AG04449 (cell line): ENCODE measurements around the gene SAMD11.

Experiments
- CTCF ChIA-PET: fragments of 350-600 bp; formaldehyde crosslinking; extraction: SDS; loops from one replicate; lab custom pipeline; 2021; ENCODE audit warnings: antibody characterized with exemption; lab: Yijun Ruan, JAX
- POLR2A ChIA-PET: fragments of 400-600, 350-600 bp; formaldehyde crosslinking; extraction: SDS; loops from one replicate; lab custom pipeline; 2020; ENCODE audit warnings: antibody characterized with exemption, inconsistent platforms; lab: Yijun Ruan, JAX
- DNase-seq: peaks from one replicate; pipeline ENCODE4 v3.0.0-alpha.2; 2010; ENCODE audit warnings: low read depth, low spot score
- H3K4me3 ChIP-seq: 2 replicates; pipeline ENCODE4 v1.5.1; 2011; ENCODE audit warnings: low read depth, mild to moderate bottlenecking, control low read depth, low read length
- CTCF ChIP-seq: IDR thresholded peaks from one replicate; pipeline ENCODE4 v1.5.1; 2011; ENCODE audit warnings: mild to moderate bottlenecking, moderate library complexity, low read length, control low read depth, inconsistent platforms; ENCODE audit not compliant: insufficient read depth; ENCODE audit errors: missing control alignments

The SAMD11 gene

GRCh38 chr1:941015-941587 is 17.4 kb downstream of the SAMD11 start:
- no peak for TF ChIP-seq CTCF
- DNase-seq: no peak
- ChIA-PET POLR2A (interaction anchor here (0.8 kb wide), 1 partner anchor 26 kb away, joined by 3 read pairs; no protein-coding TSS in a partner anchor), CTCF (interaction anchor here (1.3 to 7.6 kb wide), 7 partner anchors 11 to 42 kb away, joined by 3 to 67 read pairs (median 7); no protein-coding TSS in a partner anchor)
- H3K4me3 ChIP-seq: peak overlapping the region; percentile 15; the same call in 1 of the 2 replicates

DNA sequence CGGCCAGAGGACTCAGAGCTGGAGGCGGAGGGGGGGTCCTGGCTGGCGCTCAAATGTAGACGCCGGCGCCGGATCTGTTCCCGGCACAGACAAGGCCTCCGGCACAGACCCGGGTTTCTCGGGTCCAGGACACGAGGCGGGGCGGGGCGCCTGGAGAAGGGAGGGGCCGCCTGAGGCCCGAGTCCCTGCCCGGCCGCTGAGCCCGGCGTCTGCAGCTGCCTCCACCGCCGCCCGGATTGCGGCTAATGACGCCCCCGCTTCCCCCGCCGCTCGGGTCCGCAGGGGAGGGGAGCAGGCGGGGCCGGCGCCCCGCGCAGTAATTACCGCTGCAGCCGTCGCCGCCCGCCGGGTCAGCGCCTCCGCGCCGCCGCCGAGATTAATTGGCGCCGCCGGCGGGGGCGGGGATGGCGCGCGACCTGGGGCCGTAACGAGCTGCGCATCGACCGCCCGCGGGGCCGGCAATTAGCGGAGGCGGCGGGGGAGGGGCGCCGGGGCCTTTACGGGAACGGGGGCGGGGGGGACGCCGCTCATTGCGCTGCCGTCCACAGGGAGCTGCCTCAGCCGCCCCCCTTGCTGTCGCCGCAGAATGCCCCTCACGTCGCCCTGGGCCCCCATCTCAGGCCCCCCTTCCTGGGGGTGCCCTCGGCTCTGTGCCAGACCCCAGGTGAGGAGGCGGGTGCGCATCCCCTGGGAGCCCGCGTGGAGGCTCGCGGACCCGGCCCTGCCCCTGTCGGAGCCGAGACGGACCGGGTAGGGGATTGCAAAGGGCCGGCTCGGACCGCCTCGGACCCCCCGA is 18.1 kb downstream of the SAMD11 start:
- peak overlapping the region; percentile 36 for H3K4me3 ChIP-seq
- no peak for TF ChIP-seq CTCF
- POLR2A ChIA-PET: interaction anchor here (1.5 kb wide), 1 partner anchor 25 kb away, joined by 5 read pairs; the partner anchor contains the start of gene PLEKHN1
- no peak for DNase-seq
- CTCF ChIA-PET: interaction anchor here (1.1 to 7.6 kb wide), 6 partner anchors 10 to 42 kb away, joined by 3 to 67 read pairs (median 8); no protein-coding TSS in a partner anchor

DNA sequence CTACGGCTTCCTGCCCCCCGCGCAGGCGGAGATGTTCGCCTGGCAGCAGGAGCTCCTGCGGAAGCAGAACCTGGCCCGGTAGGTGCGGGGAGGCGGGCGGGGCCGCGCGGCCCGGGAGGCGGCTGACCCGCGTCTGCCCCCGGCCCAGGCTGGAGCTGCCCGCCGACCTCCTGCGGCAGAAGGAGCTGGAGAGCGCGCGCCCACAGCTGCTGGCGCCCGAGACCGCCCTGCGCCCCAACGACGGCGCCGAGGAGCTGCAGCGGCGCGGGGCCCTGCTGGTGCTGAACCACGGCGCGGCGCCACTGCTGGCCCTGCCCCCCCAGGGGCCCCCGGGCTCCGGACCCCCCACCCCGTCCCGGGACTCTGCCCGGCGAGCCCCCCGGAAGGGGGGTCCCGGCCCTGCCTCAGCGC is 18.7 kb downstream of the SAMD11 start:
- no peak for DNase-seq
- POLR2A ChIA-PET: interaction anchor here (1.0 to 1.5 kb wide), 2 partner anchors 10 to 25 kb away, joined by 4 to 5 read pairs; partner anchors contain the start of gene PLEKHN1
- CTCF ChIA-PET: interaction anchor here (1.1 to 7.6 kb wide), 5 partner anchors 10 to 41 kb away, joined by 3 to 67 read pairs (median 9); no protein-coding TSS in a partner anchor
- TF ChIP-seq CTCF: no peak
- H3K4me3 ChIP-seq: peak overlapping the region; percentile 36

GRCh38 chr1:942864-943533 is 19.3 kb downstream of the SAMD11 start:
- peak overlapping the region; percentile 8; the same call in 1 of the 2 replicates for H3K4me3 ChIP-seq
- no peak for DNase-seq
- ChIA-PET POLR2A (interaction anchor here (0.5 to 1.5 kb wide), 4 partner anchors 9 to 24 kb away, joined by 3 to 5 read pairs (median 4); partner anchors contain the start of genes NOC2L and PLEKHN1), CTCF (interaction anchor here (0.6 to 7.6 kb wide), 4 partner anchors 13 to 73 kb away, joined by 3 to 67 read pairs (median 4); no protein-coding TSS in a partner anchor)
- no peak for TF ChIP-seq CTCF

- no peak overlapping the region for H3K4me3 ChIP-seq
- ChIA-PET CTCF (interaction anchor here (0.6 to 7.6 kb wide), 3 partner anchors 38 to 74 kb away, joined by 3 to 67 read pairs (median 9); no protein-coding TSS in a partner anchor), POLR2A (interaction anchor here (0.5 to 0.7 kb wide), 3 partner anchors 15 to 17 kb away, joined by 3 to 4 read pairs (median 3); partner anchors contain the start of gene NOC2L)
- TF ChIP-seq CTCF: no peak
- DNase-seq: no peak
Measured at GRCh38 chr1:943545-944340, 20.0 kb downstream of the SAMD11 start.
